ENCODE results near the gene LIPA.

Gene LIPA

DNA sequence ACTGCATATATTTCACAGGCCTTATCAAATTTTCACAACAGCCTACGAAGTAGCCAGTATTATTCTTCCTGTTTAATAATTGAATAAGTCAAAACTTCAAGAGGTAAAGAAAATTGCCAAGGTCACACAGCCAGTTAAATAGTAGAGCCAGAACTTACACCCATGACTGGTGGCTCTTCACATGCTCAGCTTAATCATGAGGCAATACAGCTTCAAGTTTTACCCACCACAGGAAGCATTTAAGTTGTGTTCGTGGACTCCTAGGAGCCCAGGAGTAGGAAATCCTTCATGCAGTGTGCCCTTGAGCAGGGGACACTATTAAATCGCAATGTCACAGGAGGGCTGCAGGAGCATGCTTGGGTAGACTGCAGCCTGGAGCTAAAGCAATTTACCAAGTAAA lies 11.1 kb downstream of the LIPA start:
- no peak for DNase-seq (ENCODE audit: low read depth in 2 of 2)

DNA sequence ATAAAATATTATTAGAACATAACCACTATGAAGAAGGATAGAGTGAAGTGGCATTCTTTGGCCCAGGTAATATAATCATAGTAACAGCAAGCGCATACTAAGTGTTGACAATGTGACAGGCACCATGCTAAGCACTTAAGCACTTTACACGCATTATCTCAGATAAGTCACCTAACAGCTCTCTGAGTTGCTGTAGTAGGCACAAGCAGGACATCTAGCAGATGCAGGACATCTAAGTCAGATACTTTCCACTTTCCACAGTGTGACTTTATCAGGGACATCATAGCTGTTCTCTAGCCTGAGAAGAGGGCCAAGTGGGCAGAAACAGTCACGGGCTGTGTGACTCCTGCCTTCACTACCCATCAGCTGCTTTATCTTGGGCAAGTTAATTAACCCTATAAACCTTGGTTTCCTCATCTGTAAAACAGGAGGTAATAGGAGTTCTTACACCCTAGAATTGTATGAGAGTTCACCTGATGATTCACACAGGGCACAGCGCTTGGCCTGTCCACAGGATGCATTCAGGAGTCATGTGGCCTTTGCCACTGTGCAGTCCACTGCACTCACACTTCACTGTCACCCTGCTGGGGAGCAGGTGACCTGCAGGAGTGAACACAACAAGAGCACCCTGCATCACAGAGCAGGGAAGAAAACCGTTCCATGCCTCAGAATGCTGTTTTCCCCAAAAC lies 12.5 kb downstream of the LIPA start:
- no peak for DNase-seq (ENCODE audit: low read depth in 2 of 2)

DNA sequence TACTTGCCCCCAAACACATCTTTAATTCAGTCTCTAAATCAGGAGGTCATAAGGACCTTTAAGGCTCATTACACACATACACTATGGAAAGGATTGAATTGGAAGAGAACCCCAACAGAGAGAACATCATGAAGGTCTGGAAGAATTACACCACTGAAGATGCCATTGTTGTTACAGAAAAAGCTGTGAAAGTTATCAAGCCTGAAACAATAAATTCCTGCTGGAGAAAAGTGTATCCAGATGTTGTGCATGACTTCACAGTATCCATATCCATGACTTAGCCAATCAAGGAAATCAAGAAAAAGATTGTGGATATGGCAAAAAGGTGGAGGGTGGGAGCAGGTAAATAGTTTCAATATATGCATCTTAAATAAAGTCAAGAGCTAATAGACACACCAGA lies 13.7 kb downstream of the LIPA start:
- no peak for DNase-seq (ENCODE audit: low read depth in 2 of 2)

DNA sequence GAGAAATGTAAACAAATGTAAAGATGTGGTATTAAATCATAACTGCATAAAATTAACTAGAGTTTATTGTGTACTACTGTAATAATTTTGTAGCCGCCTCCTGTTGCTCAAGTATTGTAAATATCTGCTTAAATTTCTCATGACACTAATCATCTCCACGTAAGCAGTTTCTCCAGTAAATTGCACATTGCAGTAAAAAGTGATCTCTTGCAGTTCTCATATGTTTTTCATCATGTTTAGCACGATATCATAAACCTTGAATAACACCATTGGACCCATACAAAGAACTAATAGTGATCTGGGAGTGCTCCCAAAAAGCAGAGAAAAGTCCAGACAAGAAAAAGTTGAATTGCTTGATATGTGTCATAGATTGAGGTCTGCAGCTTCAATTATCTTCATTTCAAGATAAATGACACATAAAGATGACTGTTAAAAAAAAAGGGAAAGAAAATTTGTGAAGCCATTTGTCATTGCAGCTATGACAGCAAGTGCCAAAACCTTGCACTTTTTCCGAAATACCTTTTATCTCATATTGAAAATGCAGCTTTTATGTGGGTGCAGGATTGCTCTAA lies 15.3 kb downstream of the LIPA start:
- no peak for DNase-seq (ENCODE audit: low read depth in 2 of 2)

DNA sequence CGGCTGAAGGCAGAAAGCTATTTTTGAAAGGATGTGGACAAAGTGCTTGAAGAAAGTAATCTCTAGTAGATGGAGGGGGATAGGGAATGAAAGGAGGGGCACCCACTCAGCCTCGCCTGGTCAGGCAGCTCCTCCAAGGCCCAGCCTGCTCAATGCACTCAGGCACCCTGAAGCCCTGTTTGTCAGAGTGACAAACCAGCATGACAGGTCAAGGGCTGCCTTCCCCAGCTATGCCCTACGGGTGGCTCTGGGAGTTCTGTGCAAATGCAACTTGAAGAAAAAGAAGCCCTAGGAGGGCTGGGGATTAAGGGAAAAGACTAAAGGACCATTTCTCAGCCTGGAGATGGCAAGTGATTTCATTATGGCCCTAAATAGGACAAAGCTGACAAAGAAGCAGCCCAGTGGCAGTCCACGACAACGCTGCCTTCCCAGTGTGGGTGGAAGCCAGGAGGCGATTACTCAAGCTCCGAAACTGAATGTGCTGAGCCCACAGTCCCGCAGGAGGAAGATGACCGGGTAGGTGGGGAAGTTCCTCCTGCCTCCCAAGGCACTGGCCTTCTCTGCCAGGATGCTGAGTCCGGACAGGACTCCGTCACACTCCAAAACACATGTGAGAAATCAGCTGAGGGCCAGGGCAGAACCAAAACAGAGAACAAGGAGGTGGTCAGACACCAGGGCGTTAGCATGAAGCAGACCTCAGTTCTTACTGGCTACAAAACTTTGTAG lies 16.3 kb downstream of the LIPA start:
- DNase-seq (ENCODE audit: low read depth in 2 of 2) = no peak

DNA sequence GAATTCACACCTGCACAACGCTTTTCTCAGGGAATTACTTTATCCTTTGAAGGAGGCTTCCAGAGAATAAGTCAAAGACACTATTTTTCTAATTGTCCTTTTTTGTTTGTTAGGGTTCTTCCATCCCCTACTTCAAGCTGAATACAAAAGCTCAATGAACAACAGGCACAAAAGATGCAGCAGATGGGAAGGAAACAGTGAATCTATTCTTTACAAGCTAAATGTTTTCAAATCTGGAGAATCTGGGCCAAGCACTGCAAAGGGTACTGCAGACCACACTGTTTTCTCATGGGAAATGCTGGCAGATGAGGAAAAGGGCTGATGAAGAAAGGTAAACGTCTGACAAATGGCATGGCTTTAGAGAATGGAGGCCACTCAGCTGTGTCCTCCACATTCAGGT lies 18.5 kb downstream of the LIPA start:
- no peak for DNase-seq (ENCODE audit: low read depth in 2 of 2)

DNA sequence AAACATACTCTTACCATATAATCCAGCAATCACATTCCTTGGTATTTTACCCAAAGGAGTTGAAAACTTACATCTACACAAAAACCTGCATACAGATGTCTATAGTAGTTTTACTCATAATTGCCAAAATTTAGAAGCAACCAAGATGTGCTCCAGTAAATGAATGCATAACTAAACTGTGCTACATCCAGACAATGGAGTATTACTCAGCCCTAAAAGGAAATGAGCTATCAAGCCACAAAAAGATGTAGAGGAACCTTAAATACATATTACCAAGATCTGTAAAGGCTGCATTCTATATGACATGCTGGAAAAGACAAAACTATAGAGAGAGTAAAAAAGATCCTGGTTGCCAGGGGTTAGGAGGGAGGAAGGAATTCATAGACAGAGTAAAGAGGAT lies 22.6 kb downstream of the LIPA start:
- no peak for DNase-seq (ENCODE audit: low read depth in 2 of 2)

DNA sequence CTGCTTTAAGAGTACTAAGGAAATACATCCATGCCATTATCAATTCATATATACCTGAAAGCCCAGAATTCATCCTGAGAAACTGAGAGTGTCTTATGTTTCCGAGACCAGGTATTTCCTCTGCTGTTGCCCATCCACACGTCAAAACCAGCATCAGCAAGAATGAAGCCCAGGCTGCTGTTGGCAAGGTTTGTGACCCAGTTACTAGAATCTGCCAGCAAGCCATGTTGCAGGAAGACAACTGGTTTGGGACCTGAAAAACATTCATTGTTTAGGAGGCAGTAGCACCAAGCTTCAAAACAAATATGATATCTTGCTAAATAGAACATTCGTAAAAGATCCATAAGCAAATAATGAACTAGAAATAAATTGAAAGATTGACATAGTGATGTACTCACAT lies 23.4 kb downstream of the LIPA start:
- DNase-seq (ENCODE audit: low read depth in 2 of 2) = no peak

DNA sequence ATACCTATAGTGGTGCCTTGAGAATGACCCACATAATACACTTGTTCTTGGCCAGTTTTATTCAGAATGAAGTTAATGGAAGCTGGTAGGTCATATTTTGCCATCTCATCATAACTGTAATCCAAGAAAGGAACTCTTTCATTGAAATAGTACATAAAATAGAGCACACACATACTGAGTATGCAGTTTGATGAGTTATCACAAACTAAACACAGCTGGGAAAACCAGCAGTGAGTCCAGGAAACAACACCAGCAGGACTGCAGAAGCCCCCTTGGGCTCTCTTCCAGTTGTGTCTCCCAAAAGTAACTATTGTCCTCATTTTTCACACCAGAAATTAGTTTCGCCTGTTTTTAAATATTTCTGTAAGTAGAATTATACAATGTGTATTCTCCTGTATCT lies 24.7 kb downstream of the LIPA start:
- DNase-seq (ENCODE audit: low read depth in 2 of 2) = no peak

DNA sequence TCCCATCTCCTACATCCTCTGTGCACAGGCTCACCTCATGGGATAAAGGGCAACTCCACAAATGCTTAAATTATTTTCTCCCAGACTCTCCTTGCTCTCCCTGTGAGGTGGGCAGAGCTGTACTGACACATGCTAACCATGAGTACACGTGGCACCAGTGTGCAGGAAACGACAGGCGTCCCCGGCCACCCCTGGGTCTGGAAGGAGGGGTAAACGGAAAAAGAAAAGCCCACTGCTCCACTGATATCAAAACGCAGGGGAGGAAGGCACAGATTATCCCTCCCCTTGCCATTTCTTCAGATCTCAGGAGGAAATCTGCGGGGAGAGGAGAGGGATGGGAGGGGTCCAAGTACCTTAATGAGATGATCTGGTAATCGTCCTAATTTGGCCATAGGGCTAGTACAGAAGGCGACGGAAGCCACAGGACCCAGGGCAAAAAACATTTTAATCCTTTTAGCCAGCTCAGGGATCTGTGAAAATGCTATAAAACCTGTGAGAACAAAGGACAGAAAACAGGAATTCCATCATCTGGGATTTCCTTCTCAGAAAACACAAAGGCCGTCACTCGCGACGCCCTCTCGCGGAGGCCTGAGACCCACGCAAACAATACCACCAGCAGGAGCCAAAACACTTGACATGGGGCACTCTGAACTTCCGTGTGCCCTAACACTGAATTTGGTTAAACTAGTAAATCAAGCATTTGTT lies 26.7 kb downstream of the LIPA start:
- no peak for DNase-seq (ENCODE audit: low read depth in 2 of 2)

DNA sequence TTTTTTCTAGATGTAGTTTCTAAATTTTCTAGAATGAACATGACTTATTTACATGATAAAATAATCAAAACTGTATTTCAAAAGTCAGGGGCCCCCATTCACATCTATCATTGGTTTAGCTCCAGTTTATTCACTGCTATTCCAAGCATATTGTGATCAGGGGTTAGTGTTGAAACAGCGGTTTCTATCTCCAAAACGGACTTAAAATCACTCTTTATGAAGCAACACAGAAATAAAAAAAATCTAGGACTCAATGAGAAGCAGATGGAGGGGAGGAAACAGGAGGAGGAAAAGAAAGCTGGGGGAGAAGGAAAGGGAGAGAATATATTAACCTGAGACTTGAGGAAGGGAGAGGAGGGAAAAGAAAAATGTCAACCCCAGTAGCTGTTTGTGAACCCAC lies 29.7 kb downstream of the LIPA start:
- DNase-seq (ENCODE audit: low read depth in 2 of 2) = no peak

DNA sequence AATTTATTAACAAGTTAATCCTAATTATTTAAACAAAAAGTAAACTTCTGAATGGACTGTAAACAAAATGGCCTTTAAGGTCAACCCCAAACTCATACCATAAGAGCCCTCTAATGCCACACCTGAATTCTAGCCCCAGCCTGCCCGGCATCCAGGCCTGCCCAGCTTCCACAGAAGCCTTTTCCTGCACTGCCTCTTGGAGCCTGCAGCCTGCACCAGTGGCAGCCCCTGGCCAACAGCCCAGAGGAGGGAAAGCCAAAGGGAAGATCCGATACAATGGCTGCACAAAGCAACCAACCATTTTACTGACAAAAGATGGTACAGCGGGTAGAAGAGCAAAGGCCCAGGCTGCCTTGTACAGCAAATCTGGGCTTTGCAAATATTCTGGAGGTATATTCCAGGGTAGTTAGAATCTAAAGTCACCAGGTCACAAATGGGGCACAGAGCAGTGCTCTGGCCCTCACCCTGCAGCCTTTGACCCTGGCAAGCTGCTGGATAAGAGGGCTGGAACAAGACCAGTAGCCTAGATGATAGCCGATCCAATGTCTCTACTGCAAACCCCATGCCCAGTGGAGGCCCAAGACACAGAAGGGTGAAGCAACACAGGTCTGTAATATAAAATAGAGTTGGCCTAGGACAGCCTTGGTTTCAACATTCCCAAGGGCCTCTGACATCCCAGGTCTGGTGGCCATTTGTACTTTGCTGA lies 31.9 kb downstream of the LIPA start:
- DNase-seq (ENCODE audit: low read depth in 2 of 2) = no peak

DNA sequence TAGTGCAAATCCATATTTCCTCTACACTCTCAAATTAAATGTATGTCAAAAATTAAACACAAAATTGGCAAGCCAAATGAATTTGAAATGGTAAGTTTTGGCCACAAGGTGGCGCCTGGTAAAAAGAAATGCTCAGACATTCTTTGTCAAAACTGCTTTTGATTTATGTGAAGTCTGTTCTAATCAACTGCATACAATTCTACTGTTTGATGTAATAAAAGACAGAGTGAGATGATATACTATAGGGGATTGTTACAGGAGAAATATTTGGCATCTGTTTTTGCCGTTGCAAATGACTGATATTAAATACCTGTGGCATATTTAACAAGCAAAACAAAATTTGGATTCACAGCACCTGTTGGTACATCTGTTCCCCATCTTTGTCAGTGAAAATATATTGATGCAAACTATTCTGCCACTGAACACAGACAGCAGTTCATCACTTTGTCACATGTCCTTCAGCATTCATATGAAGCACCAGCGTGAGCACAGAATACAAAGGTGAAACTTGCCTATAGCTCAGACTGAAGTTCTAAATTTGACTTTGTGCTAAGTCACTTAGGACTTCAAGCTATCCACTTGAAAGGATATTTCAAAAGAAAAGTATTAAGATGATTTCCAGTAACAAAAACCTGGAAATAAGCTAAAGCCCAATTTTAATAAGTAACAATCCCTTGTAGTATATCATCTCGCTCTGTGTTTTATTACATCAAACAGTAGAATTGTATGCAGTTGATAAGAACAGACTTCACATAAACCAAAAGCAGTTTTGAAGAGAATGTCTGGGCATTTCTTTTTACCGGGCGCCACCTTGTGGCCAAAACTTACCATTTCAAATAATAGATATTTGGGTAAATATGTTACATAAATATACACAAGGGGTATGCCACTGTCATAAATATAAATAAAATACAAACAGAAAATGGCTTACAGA lies 34.3 kb downstream of the LIPA start:
- peak in 1 of 2 donors; percentile 12 for DNase-seq (ENCODE audit: low read depth in 2 of 2)

DNA sequence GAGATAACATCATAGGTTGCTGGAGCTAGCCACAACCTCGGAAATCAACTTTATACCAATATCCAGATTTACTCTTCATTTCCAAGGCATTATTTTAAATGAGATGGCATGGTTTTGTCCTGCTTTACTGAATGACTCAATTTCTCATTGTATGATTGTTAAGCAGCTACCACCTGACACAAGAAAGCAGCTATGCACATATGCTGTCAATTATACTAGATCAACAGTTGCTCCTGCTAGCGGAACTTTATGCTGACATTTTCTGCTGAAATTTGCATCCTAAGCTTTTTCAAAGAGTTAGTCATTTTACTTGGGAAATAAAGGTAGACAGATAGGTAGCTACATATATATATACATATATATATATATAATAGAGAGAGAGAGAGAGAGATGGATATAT lies 35.5 kb downstream of the LIPA start:
- no peak for DNase-seq (ENCODE audit: low read depth in 2 of 2)

DNA sequence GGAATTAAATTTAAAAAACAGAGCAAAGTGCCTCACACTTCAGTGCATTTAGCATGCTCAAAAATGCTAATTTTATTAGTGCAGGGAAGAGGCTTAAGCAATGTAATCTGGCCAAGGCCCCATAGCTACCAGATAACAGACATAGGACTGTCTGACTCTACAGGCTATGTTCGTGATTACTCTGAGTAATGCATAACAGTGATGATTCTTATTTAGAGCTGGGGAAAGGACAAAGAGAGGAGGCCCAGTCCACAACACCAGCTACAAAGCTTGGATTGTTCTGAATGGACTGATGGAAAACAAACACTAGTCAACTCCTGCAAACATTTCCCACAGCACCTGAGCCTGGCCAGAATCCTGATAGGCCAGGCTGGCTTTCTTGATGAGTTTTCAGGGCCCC lies 36.1 kb downstream of the LIPA start:
- no peak for DNase-seq (ENCODE audit: low read depth in 2 of 2)

DNA sequence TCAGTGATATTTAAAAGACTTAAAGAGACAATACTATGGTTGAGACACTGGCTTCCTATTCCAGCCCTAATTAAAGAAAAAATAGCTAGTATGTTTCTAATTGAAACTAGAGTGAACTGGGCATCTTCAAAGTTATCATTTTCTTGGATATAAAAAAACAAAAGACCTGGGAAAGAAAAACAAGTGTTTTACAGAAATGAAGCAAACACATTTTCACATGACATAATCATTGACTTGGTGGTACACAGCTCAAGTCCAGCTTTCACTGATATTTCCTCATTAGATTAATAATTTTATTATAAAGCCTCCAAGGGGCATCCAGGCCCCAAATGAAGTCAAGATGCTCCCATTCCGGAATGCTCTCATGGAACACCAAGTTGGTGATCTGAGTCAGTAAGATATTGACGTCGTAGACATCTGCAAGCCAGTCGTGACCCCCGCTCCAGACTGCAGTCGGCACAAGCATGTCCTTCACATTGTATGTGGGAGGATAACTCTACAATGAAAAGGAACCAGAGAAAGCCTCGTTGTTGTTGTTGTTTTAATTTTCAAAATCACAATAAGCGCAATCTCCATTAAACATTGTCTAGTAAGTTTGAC lies 36.9 kb downstream of the LIPA start:
- DNase-seq (ENCODE audit: low read depth in 2 of 2) = no peak

DNA sequence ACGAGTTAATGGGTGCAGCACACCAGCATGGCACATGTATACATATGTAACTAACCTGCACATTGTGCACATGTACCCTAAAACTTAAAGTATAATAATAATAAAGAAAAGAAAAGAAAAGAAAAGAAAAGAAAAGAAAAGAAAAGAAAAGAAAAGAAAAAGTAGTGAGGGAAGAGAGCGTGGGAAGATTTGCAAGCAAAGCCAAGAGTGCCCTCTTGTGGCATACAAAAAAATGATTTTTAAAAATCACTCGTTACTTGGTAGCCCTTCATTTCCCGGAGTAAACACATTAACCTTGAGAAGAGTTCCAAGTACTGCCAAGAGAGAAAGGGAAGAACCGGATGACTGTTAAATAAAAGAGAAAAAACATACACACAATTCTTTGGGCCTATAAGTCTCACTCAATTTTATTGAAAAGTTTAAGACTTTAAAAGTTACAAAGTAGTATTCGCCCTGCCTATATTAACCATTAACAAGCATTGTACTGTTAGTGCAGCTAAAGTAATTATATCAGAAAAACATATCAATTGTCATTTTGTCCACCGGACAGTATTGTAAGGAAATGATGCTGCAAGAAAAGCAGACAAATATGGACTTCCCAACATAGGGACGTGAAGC lies 38.3 kb downstream of the LIPA start:
- no peak for DNase-seq (ENCODE audit: low read depth in 2 of 2)

DNA sequence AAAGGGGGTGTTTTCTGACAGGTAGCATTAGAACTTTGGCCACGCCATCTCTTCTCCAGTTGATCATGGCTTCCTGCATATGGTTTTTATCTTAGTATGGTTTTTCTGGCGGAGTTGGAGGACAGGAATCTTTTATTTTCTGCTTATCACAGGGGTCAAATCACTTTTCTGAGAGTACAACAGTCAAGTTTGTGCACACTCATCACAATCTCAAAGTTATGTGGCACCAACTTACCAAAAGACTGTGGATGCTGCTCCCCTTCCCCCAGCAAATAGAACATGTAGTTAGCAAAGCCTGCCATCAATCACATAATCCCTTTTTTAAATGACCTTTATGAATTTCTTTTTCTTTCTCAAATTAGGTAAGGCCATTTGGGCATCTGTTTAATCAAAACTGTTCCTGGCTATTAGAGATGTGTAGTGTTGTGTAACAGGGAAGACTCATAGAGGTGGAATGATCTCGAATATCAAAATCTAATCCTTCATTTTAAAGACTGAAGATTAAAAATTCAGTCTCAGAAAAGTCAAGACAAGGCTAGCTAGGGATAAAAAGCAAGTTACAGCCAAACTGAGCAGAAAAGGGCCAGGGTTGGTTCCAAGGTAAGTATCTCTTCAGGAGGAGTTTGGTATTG lies 40.7 kb downstream of the LIPA start:
- DNase-seq (ENCODE audit: low read depth in 2 of 2) = no peak

DNA sequence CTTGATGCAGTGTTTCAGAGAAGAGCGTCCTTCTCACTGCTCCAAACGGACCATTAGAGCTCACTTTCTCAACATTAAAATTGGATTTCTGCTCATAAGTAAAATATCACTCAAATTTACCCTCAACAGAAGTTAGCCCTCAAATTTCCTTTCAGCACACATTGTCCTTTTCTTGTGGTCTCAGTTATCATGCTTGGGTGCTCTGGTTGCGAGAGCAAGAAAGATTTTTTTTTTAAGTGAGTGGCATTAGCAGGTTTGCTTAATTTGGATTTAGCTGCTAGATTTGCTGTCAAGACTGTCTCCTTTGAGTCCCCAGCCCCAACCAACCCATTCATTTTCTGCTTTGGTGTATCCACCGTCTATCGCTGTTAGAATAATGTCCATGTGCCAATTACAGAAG lies 41.9 kb downstream of the LIPA start:
- DNase-seq (ENCODE audit: low read depth in 2 of 2) = no peak
